ENCODE measurements around the gene KCND3. TPM values are rescaled to one million over a fixed set of nuclear protein-coding genes. Genes with fewer than 3 reads are reported as not detected.

Gene KCND3
- total RNA-seq, 1 donor from 2014 or later = 19.8 TPM

DNA sequence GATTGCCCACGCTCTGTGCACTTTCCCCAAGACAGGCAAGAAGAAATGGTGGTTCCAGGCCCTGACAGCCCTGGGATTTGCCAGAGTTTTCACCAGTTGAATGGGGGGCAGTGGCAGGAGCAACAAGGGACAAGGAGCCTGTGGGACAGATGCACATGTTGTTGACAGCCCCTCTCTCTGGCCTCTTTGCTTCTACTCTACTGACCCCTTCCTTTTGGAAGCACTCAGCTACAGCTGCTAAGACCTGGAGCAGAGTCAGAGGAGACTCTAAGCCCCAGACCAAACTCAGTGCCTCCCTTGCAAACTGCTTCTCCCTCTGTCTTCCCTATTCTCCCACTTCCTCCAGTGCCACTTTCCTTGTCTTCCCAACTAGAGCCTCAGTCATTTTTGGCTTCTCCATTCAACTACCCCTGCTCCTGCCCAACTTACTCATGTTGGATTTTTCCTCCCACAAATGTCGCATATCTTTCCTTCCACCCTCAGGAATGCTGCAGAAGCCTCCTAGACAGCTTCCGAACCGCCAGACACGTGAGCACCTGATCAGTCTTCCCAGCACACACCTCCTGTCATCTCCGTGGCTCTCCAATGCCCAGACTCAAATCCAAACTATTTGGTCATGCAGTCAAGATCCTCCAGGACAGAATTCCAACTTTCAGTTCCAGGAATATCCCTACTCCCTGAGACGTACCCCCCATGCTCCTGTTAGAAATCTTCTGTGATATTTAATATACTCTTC, 259.4 kb downstream of the KCND3 start:
- intact Hi-C loops (cut with micrococcal nuclease) = no loop called here
- DNase-seq (no peak), ATAC-seq (no peak)

DNA sequence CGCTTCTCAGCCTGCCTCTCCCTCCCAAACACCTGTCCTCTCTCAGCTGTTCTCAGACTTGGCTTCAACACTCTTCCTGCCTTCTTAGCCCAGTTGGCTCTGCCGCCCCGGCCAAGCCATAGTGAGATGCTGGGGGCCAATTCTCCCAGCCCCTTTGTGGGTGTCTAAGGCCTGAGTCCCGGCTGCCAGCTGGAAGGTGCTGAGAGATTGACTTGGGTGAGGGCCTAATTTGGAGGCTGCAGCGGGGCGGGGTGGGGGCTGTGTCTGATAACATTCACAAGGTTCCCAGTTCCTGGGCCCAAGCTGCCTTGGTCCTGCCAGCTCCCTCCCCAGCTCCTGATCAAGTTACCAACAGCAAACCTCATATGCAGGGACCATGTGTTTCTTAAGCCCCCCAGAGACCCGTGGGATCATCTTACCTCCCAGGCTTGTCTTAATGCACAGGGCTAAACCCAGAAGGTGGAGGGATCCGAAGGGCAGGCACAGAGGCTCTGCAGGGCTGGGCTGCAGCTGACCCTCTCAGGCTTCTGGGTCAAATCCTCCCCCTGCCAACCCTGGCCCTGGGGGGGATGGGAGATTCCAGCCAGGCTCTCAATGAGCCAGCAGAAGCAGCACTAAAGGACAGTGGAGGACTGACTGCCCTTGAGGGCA, 260.1 kb downstream of the KCND3 start:
- ATAC-seq = peak; percentile 69
- intact Hi-C loops (cut with micrococcal nuclease) = no loop called here

DNA sequence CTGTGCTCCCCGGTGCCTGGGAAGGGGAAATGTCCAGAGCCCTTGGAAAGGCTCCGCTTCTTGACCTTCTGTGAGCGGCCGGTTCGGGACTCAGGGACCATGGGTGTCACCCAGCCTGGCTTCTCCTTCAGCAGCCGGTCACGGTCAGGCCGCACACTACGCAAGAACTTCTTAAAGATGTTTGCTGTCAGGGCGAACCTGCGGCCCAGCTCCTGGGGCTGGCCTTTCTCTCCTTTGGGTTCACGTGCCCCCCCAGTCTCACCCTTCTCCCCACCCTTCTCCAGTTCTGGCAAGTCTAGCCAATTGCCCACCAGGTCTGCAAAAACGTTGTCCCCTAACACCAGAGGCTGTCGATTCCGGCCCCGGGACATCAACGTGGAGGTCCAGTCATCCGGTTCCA, 262.4 kb downstream of the KCND3 start:
- ATAC-seq (no peak), DNase-seq (no peak)
- intact Hi-C loops (cut with micrococcal nuclease) = no loop called here

More for the DNA sequence above, 260.1 kb downstream of the KCND3 start:
- peak; percentile 85 for DNase-seq

DNA sequence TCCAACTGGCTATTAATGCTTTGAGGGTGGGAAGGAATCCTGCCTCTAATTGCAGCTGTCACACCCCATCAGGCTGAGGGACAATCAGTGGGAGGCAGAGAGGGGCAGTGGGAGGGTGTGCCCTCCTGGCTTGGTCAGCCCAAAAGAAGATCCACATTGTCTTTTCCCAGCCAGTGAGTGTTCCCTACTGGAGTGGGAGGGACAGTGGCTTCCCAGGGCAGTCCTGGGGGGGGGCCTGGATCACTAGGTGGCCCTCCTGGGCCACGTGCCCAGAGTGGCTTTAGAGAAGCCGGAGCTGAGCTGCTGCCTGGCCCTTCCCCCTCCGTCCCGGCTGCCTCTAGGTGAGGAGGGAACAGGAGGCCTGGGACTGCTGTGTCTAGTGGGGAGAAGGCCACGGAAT, 264.3 kb downstream of the KCND3 start:
- ATAC-seq (peak; percentile 68), DNase-seq (peak; percentile 88)
- intact Hi-C loops (cut with micrococcal nuclease) = no loop called here

DNA sequence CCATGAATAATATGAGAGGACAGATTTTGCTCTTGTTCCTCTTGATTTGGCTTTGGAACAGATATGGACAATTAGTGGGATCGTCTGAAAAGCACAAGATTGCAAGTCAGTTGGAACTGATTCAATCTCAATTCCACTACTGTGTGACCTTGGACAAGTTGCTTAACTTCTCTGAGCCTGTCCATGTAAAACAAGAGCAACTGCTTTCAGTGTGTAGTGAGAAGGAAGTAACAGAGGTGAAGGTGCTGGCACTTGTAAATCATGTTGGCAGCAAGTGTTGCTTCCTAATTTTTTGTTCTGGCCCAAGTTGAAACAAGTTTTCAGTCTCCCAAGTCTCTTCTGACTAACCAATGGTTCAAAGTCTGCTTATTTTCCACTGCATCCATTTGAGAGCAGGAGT, 265.6 kb downstream of the KCND3 start:
- no peak for DNase-seq
- intact Hi-C loops (cut with micrococcal nuclease) = no loop called here
- ATAC-seq = no peak

DNA sequence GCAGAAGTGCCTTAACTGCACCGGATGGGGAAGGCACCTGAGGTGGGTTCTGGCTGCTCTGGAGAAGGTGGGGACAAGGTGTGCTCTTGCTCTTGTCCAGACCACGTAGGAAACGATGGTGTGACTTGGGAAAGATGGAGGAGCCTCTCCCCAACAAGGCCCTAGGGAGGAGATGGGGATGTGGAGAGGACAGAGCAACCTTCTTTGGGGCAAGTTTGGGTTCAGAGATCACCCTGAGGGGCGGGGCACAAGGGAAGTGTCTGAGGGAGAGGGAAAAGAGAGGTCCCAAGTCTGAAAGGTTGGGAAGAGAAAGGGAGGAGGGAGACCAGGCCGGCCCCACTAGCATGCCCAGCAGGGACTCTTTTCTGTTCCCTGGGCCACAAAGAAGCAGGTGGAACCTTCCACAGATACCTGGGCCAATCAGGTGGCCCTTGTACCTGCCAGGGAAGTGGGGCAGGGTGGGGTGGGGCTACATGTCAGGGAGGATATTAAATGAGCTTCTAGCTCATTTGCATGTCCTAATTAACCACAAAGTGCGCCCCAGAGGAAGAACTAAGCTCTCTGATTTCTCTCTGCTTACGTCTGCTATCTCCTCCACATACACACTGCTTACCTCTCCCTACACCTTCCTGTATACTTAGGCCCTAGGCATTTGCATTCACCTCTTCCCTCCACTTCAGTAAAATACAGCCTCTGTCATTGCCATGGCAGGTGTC, 266.2 kb downstream of the KCND3 start:
- DNase-seq (no peak), ATAC-seq (no peak)
- intact Hi-C loops (cut with micrococcal nuclease) = no loop called here

DNA sequence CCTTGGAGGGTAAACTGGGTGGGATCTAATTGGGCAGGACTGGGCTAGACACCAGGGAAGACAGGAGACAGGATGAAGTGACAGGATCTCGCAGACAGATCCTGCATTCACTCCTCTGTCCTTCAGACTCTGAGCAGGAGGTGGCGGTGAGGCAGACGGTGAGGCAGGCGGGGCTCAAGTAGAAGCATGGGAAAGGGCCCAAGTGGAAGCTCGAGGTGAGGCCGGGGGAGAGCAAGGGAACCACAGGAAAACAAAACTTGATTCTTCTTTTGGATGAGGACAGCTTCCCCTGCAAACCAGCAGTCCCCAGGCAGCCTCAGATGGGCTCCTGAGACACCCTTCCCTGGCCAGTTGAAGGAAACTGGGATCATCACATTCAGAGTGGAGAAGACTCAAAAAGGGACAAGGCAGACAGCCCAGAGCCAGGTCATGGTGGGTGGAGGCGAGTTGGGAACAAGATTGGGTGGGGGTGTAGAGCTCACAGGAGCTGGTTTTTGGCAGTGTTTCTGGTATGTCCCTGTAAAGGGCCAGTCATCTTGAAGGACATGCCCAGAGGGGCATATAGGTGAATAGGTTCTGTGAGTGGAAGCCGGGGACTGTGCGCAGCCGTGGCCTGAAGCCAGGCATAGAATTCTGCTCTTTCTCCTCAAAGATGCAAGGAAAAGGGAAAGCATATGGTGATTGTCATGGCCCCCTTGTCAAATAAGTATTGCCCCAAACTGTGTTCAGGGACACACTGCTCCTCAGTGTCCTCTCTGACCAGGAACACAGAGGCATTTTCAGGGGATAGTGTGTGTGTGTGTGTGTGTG, 268.3 kb downstream of the KCND3 start:
- intact Hi-C loops (cut with micrococcal nuclease) = no loop called here
- ATAC-seq = peak; percentile 15
- DNase-seq = no peak

Other genes with a start within 250 kb of the KCND3 start
- gene DDX20, start 233.8 kb downstream of the KCND3 start, total RNA-seq = 7.1 TPM